SK-N-MC (cell line): Measurements from ENCODE around the gene KCNN1.

ENCODE experiments used
- DNase-seq: peaks from one replicate; pipeline ENCODE4 v3.0.0-alpha.2; 2011; ENCODE audit warnings: low read depth, low spot score
- H3K27ac ChIP-seq: fragments of 200-600 bp; sonication (generic); 2 replicates; pipeline ENCODE4 v1.5.1; 2016; ENCODE audit warnings: mixed run types
- H3K36me3 ChIP-seq: fragments of 200-600 bp; sonication (generic); 2 replicates; pipeline ENCODE4 v1.6.1; 2017; ENCODE audit warnings: antibody characterized with exemption, low read length, mixed read lengths; ENCODE audit not compliant: insufficient read depth
- H3K4me3 ChIP-seq: fragments of 200-600 bp; sonication (generic); 2 replicates; pipeline ENCODE4 v1.5.1; 2016
- H3K9ac ChIP-seq: fragments of 200-600 bp; sonication (generic); 2 replicates; pipeline ENCODE4 v1.8.0; 2017; ENCODE audit warnings: mixed run types, mixed read lengths; ENCODE audit not compliant: insufficient read length
- H3K9me3 ChIP-seq: fragments of 200-600 bp; sonication (generic); 2 replicates; pipeline ENCODE4 v1.6.1; 2017; ENCODE audit warnings: low read depth, mild to moderate bottlenecking, antibody characterized with exemption, low read length, moderate library complexity, mixed read lengths
- EZH2 ChIP-seq: fragments of 200-600 bp; sonication (generic); IDR thresholded peaks from one replicate; pipeline ENCODE4 v1.6.1; 2017; ENCODE audit warnings: antibody characterized with exemption
- FOXP2 ChIP-seq: optimal IDR thresholded peaks from 2 replicates; pipeline ENCODE3; 2011; ENCODE audit warnings: mild to moderate bottlenecking, moderate library complexity; ENCODE audit not compliant: insufficient read depth; ENCODE audit errors: extremely low read length, control extremely low read depth
- POLR2AphosphoS5 ChIP-seq: IDR thresholded peaks from 2 replicates; pipeline ENCODE4 v1.6.1; 2012; ENCODE audit warnings: mild to moderate bottlenecking, low read depth, low read length, borderline replicate concordance

KCNN1 gene

DNA sequence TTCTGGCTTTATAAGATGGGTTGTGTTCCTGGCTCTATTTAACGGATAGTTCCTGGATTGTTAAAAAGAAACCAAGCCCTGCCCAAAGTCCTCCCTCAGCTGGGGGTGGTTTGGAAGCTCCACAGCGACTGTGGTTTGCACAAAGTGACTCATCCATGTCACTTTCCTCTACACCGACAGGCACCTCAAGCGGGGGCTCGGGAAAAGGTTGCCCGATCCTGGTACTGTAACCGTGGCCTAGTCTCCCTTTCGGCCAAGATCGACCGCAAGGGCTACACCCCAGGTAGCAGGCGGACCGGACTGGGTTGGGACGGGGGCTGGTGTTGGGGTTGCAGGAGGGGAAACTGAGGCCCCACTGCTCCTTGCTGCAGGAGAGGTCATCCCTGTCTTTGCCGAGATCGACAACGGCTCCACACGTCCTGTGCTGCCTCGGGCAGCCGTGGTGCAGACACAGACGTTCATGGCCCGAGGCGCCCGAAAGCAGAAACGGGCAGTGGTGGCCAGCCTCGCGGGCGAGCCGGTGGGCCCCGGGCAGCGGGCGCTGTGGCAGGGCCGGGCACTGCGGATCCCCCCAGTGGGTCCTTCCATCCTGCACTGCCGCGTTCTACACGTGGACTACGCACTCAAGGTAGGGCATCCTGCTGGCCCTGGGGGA, 42.6 kb downstream of the KCNN1 start:
- Histone ChIP-seq H3K4me3 (no peak overlapping the region), H3K36me3 (peaks cover 3% of the 10 kb centered on the region; the same call in 1 of the 2 replicates), H3K27ac (no peak overlapping the region), H3K9ac (no peak overlapping the region), H3K9me3 (no peaks in the 10 kb centered on the region)
- no peak for TF ChIP-seq POLR2AphosphoS5
- no peak for TF ChIP-seq FOXP2
- no peak for TF ChIP-seq EZH2
- no peak for DNase-seq

DNA sequence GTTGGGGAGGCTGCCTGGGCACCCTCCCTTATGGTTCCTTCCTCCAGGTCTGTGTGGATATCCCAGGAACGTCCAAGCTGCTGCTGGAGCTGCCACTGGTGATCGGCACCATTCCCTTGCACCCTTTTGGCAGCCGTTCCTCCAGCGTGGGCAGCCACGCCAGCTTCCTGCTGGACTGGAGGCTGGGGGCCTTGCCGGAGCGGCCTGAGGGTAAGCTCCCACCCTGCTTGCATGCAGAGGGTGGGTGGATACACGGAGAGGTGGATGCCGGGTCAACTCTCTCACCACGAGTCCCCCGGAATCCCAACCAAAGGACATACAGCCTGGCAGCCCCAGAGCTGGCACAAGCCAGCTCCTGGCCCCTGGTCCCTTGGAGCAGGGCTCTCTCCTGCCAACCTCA, 43.2 kb downstream of the KCNN1 start:
- DNase-seq: no peak
- Histone ChIP-seq H3K4me3 (no peak overlapping the region), H3K36me3 (peaks cover 3% of the 10 kb centered on the region; the same call in 1 of the 2 replicates), H3K9me3 (no peaks in the 10 kb centered on the region), H3K9ac (no peak overlapping the region), H3K27ac (no peak overlapping the region)
- TF ChIP-seq EZH2 (no peak), POLR2AphosphoS5 (no peak), FOXP2 (no peak)

DNA sequence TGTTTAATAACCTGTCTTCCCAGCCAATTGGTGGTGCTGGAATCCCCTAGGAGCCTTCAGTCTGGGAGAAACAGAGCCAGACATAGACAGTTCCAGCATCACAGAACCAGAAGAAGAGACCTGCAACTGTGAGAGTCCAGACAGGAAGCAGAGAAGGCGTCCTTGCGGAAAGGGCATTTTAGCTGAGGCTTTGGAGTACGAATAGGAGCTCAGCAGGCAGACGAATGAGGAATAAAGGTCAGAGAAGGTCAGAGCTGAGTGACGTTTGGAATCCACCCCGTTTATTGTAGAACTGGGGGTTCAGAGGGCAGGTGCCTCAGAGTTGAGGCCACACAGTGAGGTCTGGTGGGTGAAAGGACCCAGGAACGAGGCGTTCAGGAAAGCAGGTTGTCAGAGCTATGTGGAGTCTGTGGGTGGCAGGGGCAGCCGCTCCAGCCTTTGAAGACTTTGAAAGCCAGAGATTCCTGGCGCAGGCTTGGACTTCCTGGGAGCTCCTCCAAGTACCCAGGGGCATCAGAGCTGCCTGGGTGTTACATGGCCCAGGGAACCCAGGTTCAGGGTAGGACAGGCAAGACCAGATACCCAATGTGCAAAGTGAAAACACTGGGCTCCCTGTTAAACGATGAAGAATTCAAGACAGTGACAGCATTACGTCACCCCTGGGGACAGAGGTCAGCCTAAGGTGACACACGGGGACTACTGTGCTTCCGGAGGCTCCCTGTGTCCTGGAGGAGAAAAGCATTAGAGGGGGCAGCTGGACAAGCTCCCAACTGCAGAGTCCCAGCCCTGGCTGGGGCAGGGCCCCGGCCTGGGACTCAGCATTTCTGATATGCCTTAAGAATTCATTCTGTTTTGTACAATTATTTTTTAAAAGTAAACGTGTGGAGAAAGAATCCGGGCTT, 46.6 kb downstream of the KCNN1 start:
- no peak overlapping the region for H3K9ac ChIP-seq
- TF ChIP-seq POLR2AphosphoS5: no peak
- TF ChIP-seq EZH2: no peak
- no peak for TF ChIP-seq FOXP2
- H3K36me3 ChIP-seq: peaks cover 3% of the 10 kb centered on the region; the same call in 1 of the 2 replicates
- H3K27ac ChIP-seq: no peak overlapping the region
- H3K4me3 ChIP-seq: no peak overlapping the region
- no peak for DNase-seq
- no peaks in the 10 kb centered on the region for H3K9me3 ChIP-seq

DNA sequence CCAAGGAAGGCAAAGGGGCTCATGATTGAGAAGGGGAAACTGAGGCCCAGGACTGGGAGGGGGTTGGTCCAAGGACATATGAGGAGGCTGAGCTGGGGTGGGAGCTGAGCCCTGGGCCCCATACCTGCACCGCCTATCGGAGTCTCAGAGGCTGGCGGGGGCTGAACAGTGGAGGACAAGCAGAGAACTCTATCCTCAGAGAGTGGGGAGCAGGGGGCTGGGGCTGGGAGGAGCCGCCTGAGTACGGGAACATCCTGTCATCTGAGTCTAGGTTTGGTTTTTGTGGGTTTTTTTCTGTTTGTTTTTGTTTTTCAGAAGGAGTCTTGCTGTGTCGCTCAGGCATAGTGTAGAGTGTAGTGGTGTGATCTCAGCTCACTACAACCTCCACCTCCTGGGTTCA, 47.3 kb downstream of the KCNN1 start:
- no peak overlapping the region for H3K9ac ChIP-seq
- no peak overlapping the region for H3K27ac ChIP-seq
- no peak for TF ChIP-seq EZH2
- TF ChIP-seq POLR2AphosphoS5: no peak
- no peak for TF ChIP-seq FOXP2
- DNase-seq: no peak
- no peaks in the 10 kb centered on the region for H3K9me3 ChIP-seq
- H3K36me3 ChIP-seq: peaks cover 3% of the 10 kb centered on the region; the same call in 1 of the 2 replicates
- no peak overlapping the region for H3K4me3 ChIP-seq

DNA sequence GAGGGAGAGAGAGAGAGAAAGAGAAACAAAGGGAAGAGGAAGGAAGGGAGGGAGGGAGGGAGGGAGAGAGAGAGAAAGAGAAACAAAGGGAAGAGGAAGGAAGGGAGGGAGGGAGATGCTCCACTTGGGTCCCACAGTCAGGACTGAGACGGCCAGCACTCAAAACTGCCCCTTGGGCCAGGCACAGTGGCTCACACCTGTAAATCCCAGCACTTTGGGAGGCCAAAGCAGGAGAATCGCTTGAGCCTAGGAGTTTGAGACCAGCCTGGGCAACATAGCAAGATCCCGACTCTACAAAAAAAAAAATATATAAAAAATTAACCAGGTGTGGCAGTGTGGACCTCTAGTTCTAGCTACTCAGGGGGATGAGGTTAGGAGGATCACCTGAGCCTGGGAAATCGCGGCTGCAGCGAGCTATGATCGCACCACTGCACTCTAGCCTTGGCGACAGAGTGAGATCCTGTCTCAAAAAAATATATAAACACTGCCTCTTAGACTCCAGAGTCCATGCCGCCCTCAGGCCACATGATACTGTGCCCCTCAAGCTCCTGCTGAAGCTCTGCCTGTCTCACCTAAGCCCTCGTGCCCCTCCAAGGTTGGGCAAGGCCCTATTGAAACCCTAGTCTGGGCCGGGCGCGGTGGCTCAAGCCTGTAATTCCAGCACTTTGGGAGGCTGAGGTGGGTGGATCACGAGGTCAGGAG, 49.5 kb downstream of the KCNN1 start:
- H3K36me3 ChIP-seq: peaks cover 3% of the 10 kb centered on the region; the same call in 1 of the 2 replicates
- no peak overlapping the region for H3K27ac ChIP-seq
- no peak for DNase-seq
- no peaks in the 10 kb centered on the region for H3K9me3 ChIP-seq
- H3K9ac ChIP-seq: no peak overlapping the region
- no peak for TF ChIP-seq EZH2
- TF ChIP-seq FOXP2: no peak
- no peak for TF ChIP-seq POLR2AphosphoS5
- H3K4me3 ChIP-seq: no peak overlapping the region

DNA sequence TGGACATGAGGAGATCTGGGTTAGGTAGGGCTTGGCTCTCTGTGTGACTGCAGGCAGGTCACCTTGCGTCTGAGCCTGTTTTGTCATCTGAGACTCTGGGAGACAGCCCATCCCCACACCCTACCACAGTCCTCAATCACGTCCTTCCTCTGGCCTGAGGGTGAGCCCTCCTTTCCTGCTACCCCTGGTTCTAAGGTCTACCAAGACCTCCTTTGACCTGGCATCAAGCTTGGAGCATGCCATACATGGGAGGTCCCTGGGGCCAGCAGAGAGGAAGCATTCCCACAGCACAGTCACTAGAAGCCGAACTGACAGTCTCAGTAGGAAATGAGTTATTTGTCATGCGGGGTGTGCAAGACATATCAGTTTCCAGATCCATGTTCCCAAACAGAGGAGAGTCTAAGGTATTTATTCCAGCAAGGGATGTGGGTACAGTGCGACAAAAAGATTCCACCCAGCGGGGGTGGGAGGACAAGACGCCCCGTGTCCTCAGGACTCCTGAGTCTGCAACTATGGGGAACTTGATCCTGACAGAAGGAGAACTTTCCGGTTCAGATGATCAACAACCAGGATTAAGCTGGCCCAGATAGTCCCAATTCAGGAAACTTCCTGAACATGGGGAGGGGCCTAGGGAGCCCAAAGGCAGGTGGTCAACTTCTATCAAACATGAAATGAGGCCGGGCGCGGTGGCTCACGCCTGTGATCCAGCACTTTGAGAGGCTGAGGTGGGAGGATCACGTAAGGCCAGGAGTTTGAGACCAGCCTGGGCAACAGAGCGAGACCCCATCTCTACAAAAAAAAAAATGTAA, 50.6 kb downstream of the KCNN1 start:
- DNase-seq: no peak
- TF ChIP-seq EZH2 (no peak), POLR2AphosphoS5 (no peak), FOXP2 (no peak)
- Histone ChIP-seq H3K9me3 (no peaks in the 10 kb centered on the region), H3K27ac (no peak overlapping the region), H3K4me3 (no peak overlapping the region), H3K36me3 (peaks cover 3% of the 10 kb centered on the region; the same call in 1 of the 2 replicates), H3K9ac (no peak overlapping the region)

DNA sequence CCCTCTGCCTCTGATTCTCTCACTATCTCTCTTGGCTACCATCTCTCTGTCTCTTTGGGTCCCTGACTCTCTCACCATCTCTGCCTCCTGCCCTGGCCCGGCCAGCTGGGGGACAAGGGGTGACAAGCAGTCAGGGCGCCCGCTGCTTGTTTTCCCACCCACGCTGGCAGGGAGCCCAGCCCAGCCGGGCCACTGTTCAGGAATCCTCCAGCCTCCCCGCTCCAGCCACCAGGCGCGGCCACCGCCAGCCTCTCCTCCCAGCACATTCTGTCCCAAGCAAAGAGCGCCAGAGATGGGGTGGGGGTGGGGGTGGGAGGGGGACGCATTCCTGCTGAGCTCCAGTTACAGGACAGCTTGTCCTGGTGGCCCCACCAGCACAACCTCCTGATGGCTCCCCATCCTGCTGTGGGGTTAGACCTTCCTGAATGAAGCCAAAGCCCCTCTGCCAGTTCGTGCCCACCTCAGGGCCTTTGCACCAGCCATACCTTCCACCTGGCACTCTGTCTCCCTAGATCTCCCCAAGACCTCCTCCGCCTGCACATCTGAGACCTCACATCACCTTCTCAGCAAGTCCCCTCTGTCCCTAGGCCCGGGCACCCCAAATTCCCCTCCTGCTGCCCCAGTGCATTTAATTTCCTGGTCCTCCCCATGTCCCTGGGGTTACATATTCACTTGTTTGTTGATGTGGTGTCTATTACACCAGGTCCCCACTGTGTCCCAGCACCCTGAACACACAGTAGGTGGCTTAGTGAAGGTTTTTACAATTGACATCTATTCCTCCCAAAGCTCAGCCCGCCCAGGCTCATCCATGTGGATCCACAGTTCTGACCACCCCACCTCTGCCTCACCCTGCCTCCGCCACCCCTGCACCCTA, 53.5 kb downstream of the KCNN1 start:
- Histone ChIP-seq H3K9me3 (no peaks in the 10 kb centered on the region), H3K36me3 (no peaks in the 10 kb centered on the region), H3K4me3 (no peak overlapping the region), H3K27ac (no peak overlapping the region), H3K9ac (no peak overlapping the region)
- TF ChIP-seq FOXP2: no peak
- no peak for TF ChIP-seq POLR2AphosphoS5
- TF ChIP-seq EZH2: no peak
- no peak for DNase-seq
